GM12864 (cell line): ENCODE measurements around the gene ANKS1B.

ENCODE experiments used
- DNase-seq: peaks from one replicate; pipeline ENCODE4 v3.0.0-alpha.2; 2011; ENCODE audit warnings: low read depth
- H3K4me3 ChIP-seq: 2 replicates; pipeline ENCODE4 v1.5.1; 2011; ENCODE audit warnings: mild to moderate bottlenecking, low read depth, low read length, control low read depth
- CTCF ChIP-seq: IDR thresholded peaks from 2 replicates; pipeline ENCODE4 v1.5.1; 2011; ENCODE audit warnings: low read depth, mild to moderate bottlenecking, moderate library complexity, low read length, control low read depth, inconsistent platforms; ENCODE audit errors: missing control alignments

The ANKS1B gene

GRCh38 chr12:99486277-99486676 lies 498.5 kb downstream of the ANKS1B start:
- no peak for DNase-seq
- H3K4me3 ChIP-seq: no peak overlapping the region
- TF ChIP-seq CTCF: no peak

GRCh38 chr12:99479149-99479548 lies 505.6 kb downstream of the ANKS1B start:
- no peak for DNase-seq
- TF ChIP-seq CTCF: no peak
- no peak overlapping the region for H3K4me3 ChIP-seq

GRCh38 chr12:99476956-99477355 lies 507.8 kb downstream of the ANKS1B start:
- TF ChIP-seq CTCF: no peak
- no peak overlapping the region for H3K4me3 ChIP-seq
- DNase-seq: no peak

GRCh38 chr12:99455350-99456035 lies 529.2 kb downstream of the ANKS1B start:
- no peak overlapping the region for H3K4me3 ChIP-seq
- DNase-seq: no peak
- TF ChIP-seq CTCF: no peak

GRCh38 chr12:99454539-99455172 lies 530.1 kb downstream of the ANKS1B start:
- no peak overlapping the region for H3K4me3 ChIP-seq
- DNase-seq: no peak
- TF ChIP-seq CTCF: no peak

GRCh38 chr12:99453836-99454538 lies 530.7 kb downstream of the ANKS1B start:
- no peak for DNase-seq
- no peak overlapping the region for H3K4me3 ChIP-seq
- TF ChIP-seq CTCF: no peak
